Superior temporal gyrus (tissue), 1 donor: ENCODE results near the gene OSBP2.
"Not testable (repeated sequence)": the region's sequence is repeated elsewhere in the genome, so short reads cannot be mapped to it uniquely, and the experiment has no call there.

ENCODE experiments used
- DNase-seq: peaks from one replicate; pipeline ENCODE4 v3.0.0-alpha.2; 2016; ENCODE audit errors: extremely low spot score

OSBP2 gene

GRCh38 chr22:30718938-30719337 is 24.3 kb downstream of the OSBP2 start:
- DNase-seq = no peak

DNA sequence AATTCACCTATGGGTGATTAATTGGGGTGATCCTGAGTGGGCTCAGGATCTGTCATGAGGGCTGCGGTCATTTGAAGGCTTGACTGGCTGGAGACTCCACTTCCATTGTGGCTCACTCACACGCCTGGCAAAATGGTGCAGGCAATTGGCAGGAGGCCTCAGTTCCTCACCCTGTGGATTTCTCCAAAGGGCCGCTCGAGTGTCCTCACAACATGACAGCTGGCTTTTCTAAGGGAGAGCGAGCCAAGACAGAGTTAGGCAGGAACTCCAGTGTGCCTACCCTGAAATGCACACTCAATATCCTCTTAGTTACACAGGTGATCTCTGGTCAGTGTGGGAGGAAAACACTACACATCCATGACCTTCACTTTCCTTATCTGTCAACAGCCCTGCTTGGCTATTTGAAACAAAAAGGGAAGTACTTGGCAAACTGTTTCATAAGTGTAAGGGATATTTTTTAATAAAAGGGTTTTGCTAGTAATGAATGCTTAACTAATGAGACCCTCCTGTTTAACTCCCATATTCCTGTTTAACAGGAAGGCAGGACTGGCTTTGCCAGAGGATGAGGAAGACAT is 25.7 kb downstream of the OSBP2 start:
- DNase-seq = no peak

GRCh38 chr22:30721741-30722140 is 27.1 kb downstream of the OSBP2 start:
- DNase-seq = peak; percentile 27

DNA sequence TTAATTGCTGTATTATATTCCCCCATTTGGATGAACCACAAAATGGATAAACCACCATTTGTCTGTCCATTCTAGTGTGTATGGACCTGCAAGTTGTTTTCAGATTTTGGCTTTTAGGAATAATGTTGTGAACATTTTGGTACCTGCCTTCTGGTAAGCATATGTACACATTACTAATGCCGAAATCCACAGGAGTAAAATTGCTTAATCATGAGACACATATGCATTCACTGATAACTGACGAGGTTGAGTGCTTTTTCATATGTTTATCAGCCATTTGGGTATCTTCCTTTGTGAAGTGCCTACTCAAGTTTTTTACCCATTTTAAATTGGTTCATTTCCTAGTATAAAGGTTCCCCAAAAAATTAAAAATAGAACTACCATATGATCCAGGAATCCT is 34.2 kb downstream of the OSBP2 start:
- DNase-seq = no peak

- DNase-seq = no peak
Measured at GRCh38 chr22:30731658-30732057, 37.0 kb downstream of the OSBP2 start.

DNA sequence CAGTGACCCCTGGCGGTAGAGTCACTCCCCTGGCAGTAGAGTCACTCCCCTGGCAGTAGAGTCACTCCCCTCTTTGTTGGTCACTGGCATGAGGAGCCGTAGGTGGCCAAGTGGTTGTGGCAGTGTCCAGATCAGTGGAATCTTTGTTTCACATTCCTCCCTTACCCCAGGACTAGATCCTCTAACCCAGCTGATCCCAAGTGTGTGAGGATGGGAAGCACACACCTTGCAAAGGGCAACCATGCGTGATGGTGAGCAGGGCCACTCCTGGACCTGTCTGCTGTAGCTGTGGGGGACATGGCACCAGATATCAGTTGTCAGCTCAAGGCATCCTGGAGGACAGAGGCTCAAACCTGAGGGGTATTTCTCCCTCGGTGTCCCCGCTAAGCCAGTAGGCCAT is 37.8 kb downstream of the OSBP2 start:
- DNase-seq = no peak

- no peak for DNase-seq
Measured at GRCh38 chr22:30733181-30733631, 38.5 kb downstream of the OSBP2 start.

DNA sequence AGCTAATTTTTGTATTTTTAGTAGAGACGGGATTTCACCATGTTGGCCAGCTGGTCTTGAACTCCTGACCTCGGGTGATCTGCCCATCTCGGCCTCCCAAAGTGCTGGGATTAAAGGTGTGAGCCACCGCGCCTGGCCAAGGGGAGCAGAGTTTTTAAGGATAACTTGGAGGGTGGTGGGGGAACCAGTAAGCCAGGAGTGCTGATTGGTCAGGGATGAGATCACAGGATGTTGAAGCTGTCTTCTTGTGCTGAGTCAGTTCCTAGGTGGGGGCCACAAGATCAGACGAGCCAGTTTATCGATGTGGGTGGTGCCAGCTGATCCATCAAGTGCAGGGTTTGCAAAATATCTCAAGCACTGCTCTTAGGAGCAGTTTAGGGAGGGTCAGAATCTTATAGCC is 45.3 kb downstream of the OSBP2 start:
- DNase-seq = not testable (repeated sequence)

DNA sequence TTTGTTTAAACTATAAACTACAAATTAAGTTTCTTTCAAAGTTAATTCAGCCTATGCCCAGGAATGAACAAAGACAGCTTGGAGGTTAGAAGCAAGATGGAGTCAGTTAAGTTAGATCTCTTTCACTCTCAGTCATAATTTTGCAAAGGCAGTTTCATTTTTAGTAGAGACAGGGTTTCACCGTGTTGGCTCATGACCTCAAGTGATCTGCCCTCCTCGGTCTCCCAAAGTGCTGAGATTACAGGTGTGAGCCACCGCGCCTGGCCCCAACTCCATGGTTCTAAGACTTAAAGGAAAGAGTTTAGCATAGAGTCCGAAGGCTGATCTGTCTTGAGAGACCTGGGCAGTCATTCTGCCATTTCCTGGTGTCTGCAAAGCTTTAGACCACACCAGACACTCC is 45.8 kb downstream of the OSBP2 start:
- not testable (repeated sequence) for DNase-seq

GRCh38 chr22:30742291-30743256 is 47.9 kb downstream of the OSBP2 start:
- DNase-seq = no peak

- DNase-seq = no peak
Measured at GRCh38 chr22:30743257-30744020, 48.8 kb downstream of the OSBP2 start.

DNA sequence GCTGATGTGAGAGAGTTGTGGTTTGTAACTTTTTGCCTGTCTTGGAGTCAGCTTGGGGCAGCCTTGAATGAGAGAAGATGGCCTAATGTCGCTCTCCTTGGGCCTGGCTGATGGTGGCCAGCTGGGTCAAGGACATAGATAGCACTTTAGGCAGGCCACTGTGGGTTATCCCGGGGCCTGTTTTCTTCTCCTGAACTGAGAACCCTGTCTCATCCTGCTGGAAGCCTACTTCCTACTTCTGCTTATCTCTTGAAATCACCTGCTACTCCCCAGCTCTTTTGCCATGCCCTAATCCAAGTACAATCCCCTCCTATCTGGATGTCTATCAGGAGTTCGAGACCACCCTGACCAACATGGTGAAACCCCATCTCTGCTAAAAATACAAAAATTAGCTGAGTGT is 49.5 kb downstream of the OSBP2 start:
- no peak for DNase-seq

GRCh38 chr22:30747493-30747892 is 52.8 kb downstream of the OSBP2 start:
- DNase-seq = no peak

- no peak for DNase-seq
Measured at GRCh38 chr22:30749272-30749671, 54.6 kb downstream of the OSBP2 start.

GRCh38 chr22:30749849-30750248 is 55.2 kb downstream of the OSBP2 start:
- DNase-seq = no peak

DNA sequence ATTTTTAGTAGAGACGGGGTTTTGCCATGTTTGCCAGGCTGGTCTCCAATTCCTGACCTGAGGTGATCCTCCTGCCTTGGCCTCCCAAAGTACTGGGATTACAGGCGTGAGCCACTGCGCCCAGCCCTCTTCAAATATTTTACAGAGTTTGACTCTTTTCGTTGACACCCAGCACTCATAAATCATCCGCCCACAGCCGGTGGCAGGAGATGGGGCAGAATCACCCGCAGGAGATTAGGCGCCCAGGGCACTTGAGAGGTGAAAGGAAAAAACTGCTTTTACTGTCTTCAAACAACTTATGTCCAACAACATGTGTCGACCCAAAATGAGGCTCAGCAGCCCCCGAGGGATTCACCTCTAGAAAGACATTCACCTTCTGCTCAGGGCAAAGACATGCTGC is 56.9 kb downstream of the OSBP2 start:
- no peak for DNase-seq

DNA sequence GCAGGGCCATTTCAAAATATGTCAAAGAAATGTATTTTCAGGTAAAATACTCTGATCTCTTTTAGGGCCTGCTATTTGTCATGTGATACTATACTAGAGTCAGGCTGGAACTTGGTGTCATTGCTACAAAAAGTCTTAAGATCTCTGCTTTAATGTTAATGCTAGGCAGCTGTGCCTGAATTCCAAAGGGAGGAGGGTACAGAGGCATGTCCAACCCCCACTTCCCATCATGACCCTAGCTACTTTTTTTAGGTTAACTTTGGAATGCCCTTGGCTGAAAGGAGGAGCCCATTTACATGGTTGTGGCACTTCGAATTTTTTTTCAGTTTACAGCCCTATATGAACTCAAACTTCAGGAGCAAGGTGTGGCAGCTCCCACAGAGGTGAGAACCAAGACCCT is 58.1 kb downstream of the OSBP2 start:
- DNase-seq = no peak

DNA sequence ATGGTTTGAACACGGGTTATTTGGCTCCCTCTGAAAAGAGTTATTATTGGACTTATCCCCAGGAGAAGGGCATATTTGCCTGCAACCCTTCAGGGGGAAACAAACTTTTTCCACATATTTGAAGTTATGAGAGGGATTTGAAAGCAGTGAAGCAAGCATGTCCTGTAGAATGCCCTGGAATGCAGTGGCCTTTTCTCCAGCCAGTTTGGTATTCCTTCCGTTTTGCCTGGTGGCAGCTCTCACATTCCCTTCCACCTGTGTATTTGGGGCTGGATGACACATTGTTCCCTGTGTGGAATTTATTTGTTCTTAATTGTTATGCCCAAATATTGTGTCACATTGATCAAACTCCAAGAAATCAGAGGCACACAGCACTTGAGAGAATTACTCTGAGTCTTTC is 59.0 kb downstream of the OSBP2 start:
- no peak for DNase-seq

DNA sequence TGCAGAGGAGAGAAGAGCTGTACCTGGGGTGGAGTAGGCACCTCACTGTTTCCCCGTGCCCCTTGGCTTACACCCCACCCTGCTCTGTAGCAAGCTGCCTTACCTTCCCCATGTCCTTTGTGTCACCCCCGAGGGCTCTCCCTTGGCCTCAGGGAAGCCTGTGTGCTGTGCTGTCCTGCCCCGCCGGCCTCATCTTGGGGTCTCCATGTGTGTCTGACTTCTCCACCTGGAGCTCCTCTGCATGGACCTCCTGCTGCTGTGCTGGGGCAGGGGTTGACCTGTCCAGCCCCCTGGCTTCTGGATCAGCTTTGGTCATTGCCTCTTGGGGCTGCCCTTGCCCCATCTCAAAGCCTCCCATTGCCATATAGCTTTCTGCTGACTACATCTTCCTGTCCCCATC is 59.8 kb downstream of the OSBP2 start:
- no peak for DNase-seq

DNA sequence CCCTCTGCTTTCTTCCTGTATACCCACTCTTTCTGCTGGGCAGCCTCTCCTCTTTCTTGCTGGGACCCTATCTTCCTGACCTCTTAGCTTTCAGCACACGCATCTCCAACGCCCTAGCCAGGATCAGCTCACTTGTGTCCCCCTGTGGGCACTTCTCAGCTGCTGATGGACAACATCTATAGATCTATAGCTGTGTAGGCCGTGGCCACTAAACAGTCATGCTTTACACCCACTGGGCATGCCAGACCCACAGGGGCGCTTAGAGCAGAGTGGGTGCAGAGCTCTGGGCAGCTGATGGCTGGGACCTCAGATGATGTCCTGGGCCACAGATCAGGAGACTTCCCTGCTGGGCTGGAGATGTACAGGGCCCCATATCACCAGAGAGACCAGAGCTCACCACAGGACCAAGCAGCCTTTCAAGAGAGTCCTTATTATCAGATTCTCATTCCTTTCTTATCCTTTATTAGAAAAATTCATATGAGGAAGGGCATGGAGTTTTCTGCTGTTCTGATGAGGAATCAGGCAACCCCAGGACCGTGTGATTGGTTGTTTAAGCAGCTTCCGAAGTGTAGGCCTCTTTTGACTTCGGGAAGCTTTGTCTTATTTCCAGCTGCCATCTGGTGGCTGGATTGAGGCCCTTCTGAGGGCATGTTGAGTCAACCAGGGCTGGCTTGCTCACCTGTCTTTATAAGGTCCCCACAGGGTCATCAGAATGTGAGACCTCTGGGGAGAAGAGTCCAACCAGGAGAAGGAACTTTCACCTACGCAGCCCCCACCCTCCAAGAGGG is 60.5 kb downstream of the OSBP2 start:
- peak; percentile 84 for DNase-seq

- DNase-seq = no peak
Measured at GRCh38 chr22:30755759-30756124, 61.1 kb downstream of the OSBP2 start.
